Measurements from ENCODE around the gene CLINT1. TPM values are rescaled to one million over a fixed set of nuclear protein-coding genes. Genes with fewer than 3 reads are reported as not detected.
A peak's percentile ranks its signal among the peaks of the same experiment; 100 is the strongest.

Gene CLINT1
- 100 to 1,000 TPM in 4 of 6 donors, 10 to 100 TPM in 2; 66.2 to 211 (median 123) TPM for total RNA-seq

GRCh38 chr5:157858527-157859226, at the start of gene CLINT1:
Gene CLINT1, minus strand, starts transcription at chr5:157859145. Its CDS starts 175 bp downstream, at chr5:157858970.
- Histone ChIP-seq H3K27ac (peak within 1 kb of the TSS; percentile 91 to 99 (median 94)), H3K36me3 (no peaks in the 10 kb centered on the region), H3K4me3 (peak within 1 kb of the TSS; percentile 62 to 96 (median 94)), H3K4me1 (peaks cover 21 to 48% (median 27%) of the 10 kb centered on the region in 4 donors), H3K27me3 (no peaks in the 10 kb centered on the region), H3K9me3 (no peaks in the 10 kb centered on the region)
- WGBS, 2 donors: 0 to 1% methylated on average over 15 to 34 of the region's 59 CpGs
- peak in 3 of 4 donors; percentile 30 to 88 (median 34) for TF ChIP-seq POLR2A (IDR thresholded peaks at IDR 0.05)
- peak; percentile 91 to 92 for TF ChIP-seq POLR2AphosphoS5 (IDR thresholded peaks at IDR 0.05)
- TF ChIP-seq EP300 (IDR thresholded peaks at IDR 0.05): no peak
- TF ChIP-seq CTCF (IDR thresholded peaks at IDR 0.05): no peak
- DNase-seq: peak; percentile 95 to 99
- ATAC-seq (ENCODE audit: low FRiP score in 2 of 2): peak; percentile 95 to 98

- Histone ChIP-seq H3K27me3 (no peaks in the 10 kb centered on the region), H3K9me3 (no peaks in the 10 kb centered on the region), H3K27ac (no peak overlapping the region), H3K4me3 (no peak overlapping the region), H3K36me3 (no peaks in the 10 kb centered on the region), H3K4me1 (peaks cover 0 to 11% (median 5%) of the 10 kb centered on the region in 4 donors)
- no peak for TF ChIP-seq POLR2AphosphoS5 (IDR thresholded peaks at IDR 0.05)
- no peak for TF ChIP-seq POLR2A (IDR thresholded peaks at IDR 0.05)
- no peak for TF ChIP-seq EP300 (IDR thresholded peaks at IDR 0.05)
- TF ChIP-seq CTCF (IDR thresholded peaks at IDR 0.05): no peak
- ATAC-seq (ENCODE audit: low FRiP score in 2 of 2): no peak
- 94 to 95% methylated on average over 1 of the region's 1 CpG for WGBS, 2 donors
- no peak for DNase-seq
Observed at GRCh38 chr5:157908459-157908858, 49.5 kb upstream of the CLINT1 start.

GRCh38 chr5:157907479-157907878, 48.5 kb upstream of the CLINT1 start:
- ATAC-seq (ENCODE audit: low FRiP score in 2 of 2) (no peak), DNase-seq (no peak)
- no peaks in the 10 kb centered on the region for H3K9me3 ChIP-seq
- peaks cover 0 to 3% (median under 1%) of the 10 kb centered on the region in 4 donors for H3K4me1 ChIP-seq
- no peak overlapping the region for H3K27ac ChIP-seq
- no peaks in the 10 kb centered on the region for H3K27me3 ChIP-seq
- TF ChIP-seq CTCF (IDR thresholded peaks at IDR 0.05): no peak
- TF ChIP-seq POLR2A (IDR thresholded peaks at IDR 0.05): no peak
- TF ChIP-seq POLR2AphosphoS5 (IDR thresholded peaks at IDR 0.05): no peak
- TF ChIP-seq EP300 (IDR thresholded peaks at IDR 0.05): no peak
- no peak overlapping the region for H3K4me3 ChIP-seq
- no peaks in the 10 kb centered on the region for H3K36me3 ChIP-seq
- 88 to 93% methylated on average over 3 of the region's 3 CpGs for WGBS, 2 donors

- Histone ChIP-seq H3K27ac (no peak overlapping the region), H3K4me3 (no peak overlapping the region), H3K36me3 (no peaks in the 10 kb centered on the region), H3K27me3 (no peaks in the 10 kb centered on the region), H3K9me3 (no peaks in the 10 kb centered on the region), H3K4me1 (no peaks in the 10 kb centered on the region)
- no peak for ATAC-seq (ENCODE audit: low FRiP score in 2 of 2)
- no peak for DNase-seq
- TF ChIP-seq EP300 (IDR thresholded peaks at IDR 0.05) (no peak), POLR2A (IDR thresholded peaks at IDR 0.05) (no peak), CTCF (IDR thresholded peaks at IDR 0.05) (no peak), POLR2AphosphoS5 (IDR thresholded peaks at IDR 0.05) (no peak)
- 75 to 81% methylated on average over 2 of the region's 2 CpGs for WGBS, 2 donors
Observed at GRCh38 chr5:157903117-157903450, 44.1 kb upstream of the CLINT1 start.

Measured in upper lobe of left lung (tissue), 6 donors.